DOHH2 (cell line): ENCODE results near the gene GNAO1.

Experiments
- H3F3A ChIP-seq: fragments of 200-600 bp; sonication (generic), shearing (Covaris generic); 2 replicates; pipeline ENCODE4 v1.6.0; 2016; ENCODE audit warnings: antibody characterized with exemption, mild to moderate bottlenecking; ENCODE audit not compliant: control insufficient read depth, insufficient read depth
- H3K27ac ChIP-seq: fragments of 200-600 bp; sonication (generic); 2 replicates; pipeline ENCODE4 v1.5.1; 2014; ENCODE audit warnings: low read depth, mild to moderate bottlenecking, low read length, moderate library complexity
- H3K27me3 ChIP-seq: fragments of 200-600 bp; sonication (generic); 2 replicates; pipeline ENCODE4 v1.6.1; 2014; ENCODE audit warnings: mild to moderate bottlenecking, low read length, mixed read lengths; ENCODE audit not compliant: control insufficient read depth
- H3K36me3 ChIP-seq: fragments of 200-600 bp; sonication (generic); 2 replicates; pipeline ENCODE4 v1.6.1; 2014; ENCODE audit warnings: mild to moderate bottlenecking, low read length, moderate library complexity, mixed read lengths; ENCODE audit not compliant: control insufficient read depth
- H3K4me1 ChIP-seq: fragments of 200-600 bp; sonication (generic); 2 replicates; pipeline ENCODE4 v1.6.1; 2014; ENCODE audit warnings: mild to moderate bottlenecking, low read length, mixed read lengths; ENCODE audit not compliant: control insufficient read depth
- H3K4me2 ChIP-seq: fragments of 200-600 bp; sonication (generic); 2 replicates; pipeline ENCODE4 v1.6.0; 2014; ENCODE audit warnings: mild to moderate bottlenecking, low read length, moderate library complexity
- H3K4me3 ChIP-seq: fragments of 200-600 bp; sonication (generic); 2 replicates; pipeline ENCODE4 v1.5.1; 2014; ENCODE audit warnings: mild to moderate bottlenecking, low read length, mixed read lengths
- H3K79me2 ChIP-seq: fragments of 200-600 bp; sonication (generic); 2 replicates; pipeline ENCODE4 v1.6.1; 2014; ENCODE audit warnings: mild to moderate bottlenecking, low read length, mixed read lengths; ENCODE audit not compliant: control insufficient read depth
- H3K9me2 ChIP-seq: fragments of 200-600 bp; sonication (generic); replicated peaks from 2 replicates; pipeline ENCODE4 v1.6.1; 2014; ENCODE audit warnings: mild to moderate bottlenecking, low read length, mixed read lengths; ENCODE audit not compliant: control insufficient read depth
- H3K9me3 ChIP-seq: fragments of 200-600 bp; sonication (generic); 2 replicates; pipeline ENCODE4 v1.6.1; 2014; ENCODE audit warnings: antibody characterized with exemption, low read length, mixed read lengths; ENCODE audit not compliant: control insufficient read depth, insufficient read depth
- H4K20me1 ChIP-seq: fragments of 200-600 bp; sonication (generic); 2 replicates; pipeline ENCODE4 v1.6.0; 2014; ENCODE audit warnings: low read depth, mild to moderate bottlenecking, antibody characterized with exemption, low read length, moderate library complexity; ENCODE audit not compliant: control insufficient read depth, insufficient read depth
- CTCF ChIP-seq: fragments of 200-600 bp; sonication (generic); IDR thresholded peaks from one replicate; pipeline ENCODE4 v1.5.1; 2014; ENCODE audit warnings: antibody characterized with exemption, mild to moderate bottlenecking, low read depth, low read length; ENCODE audit not compliant: poor library complexity, severe bottlenecking
- EZH2phosphoT487 ChIP-seq: fragments of 200-600 bp; sonication (generic); IDR thresholded peaks from 2 replicates; pipeline ENCODE4 v1.6.1; 2017; ENCODE audit warnings: borderline replicate concordance, mild to moderate bottlenecking, antibody characterized with exemption, low read length, moderate library complexity, mixed read lengths

GNAO1 gene

GRCh38 chr16:56360117-56361008 is 169.1 kb downstream of the GNAO1 start:
- H3K4me2 ChIP-seq: no peak overlapping the region

GRCh38 chr16:56362057-56362655 is 170.9 kb downstream of the GNAO1 start:
- no peak overlapping the region for H3K4me2 ChIP-seq
- peaks cover 14% of the 10 kb centered on the region for H3K4me1 ChIP-seq
- no peaks in the 10 kb centered on the region for H3K79me2 ChIP-seq
- H3K27me3 ChIP-seq: no peaks in the 10 kb centered on the region
- no peaks in the 10 kb centered on the region for H3K9me2 ChIP-seq
- H4K20me1 ChIP-seq: 0 out of 2 replicates have a peak, but pooled peaks cover 4% of the 10 kb centered on the region
- H3K27ac ChIP-seq: no peak overlapping the region
- TF ChIP-seq EZH2phosphoT487 (no peak), CTCF (no peak)
- peaks cover 56% of the 10 kb centered on the region for H3K36me3 ChIP-seq
- peaks cover 17% of the 10 kb centered on the region for H3F3A ChIP-seq
- no peaks in the 10 kb centered on the region for H3K9me3 ChIP-seq
- H3K4me3 ChIP-seq: no peak overlapping the region

More at GRCh38 chr16:56360117-56361008, 169.1 kb downstream of the GNAO1 start:
- H3K36me3 ChIP-seq: peaks cover 45% of the 10 kb centered on the region
- H3K27me3 ChIP-seq: no peaks in the 10 kb centered on the region
- H3K79me2 ChIP-seq: no peaks in the 10 kb centered on the region
- peaks cover 26% of the 10 kb centered on the region for H3K4me1 ChIP-seq
- no peak overlapping the region for H3K27ac ChIP-seq
- H3K9me3 ChIP-seq: no peaks in the 10 kb centered on the region
- H3K9me2 ChIP-seq: no peaks in the 10 kb centered on the region
- peaks cover 19% of the 10 kb centered on the region for H3F3A ChIP-seq
- H3K4me3 ChIP-seq: no peak overlapping the region
- 0 out of 2 replicates have a peak, but pooled peaks cover 4% of the 10 kb centered on the region for H4K20me1 ChIP-seq
- TF ChIP-seq CTCF: no peak
- no peak for TF ChIP-seq EZH2phosphoT487

- TF ChIP-seq EZH2phosphoT487 (no peak), CTCF (no peak)
- H4K20me1 ChIP-seq: 0 out of 2 replicates have a peak, but pooled peaks cover 4% of the 10 kb centered on the region
- H3K79me2 ChIP-seq: no peaks in the 10 kb centered on the region
- no peaks in the 10 kb centered on the region for H3K9me3 ChIP-seq
- H3K4me3 ChIP-seq: no peak overlapping the region
- H3K4me2 ChIP-seq: no peak overlapping the region
- H3K9me2 ChIP-seq: no peaks in the 10 kb centered on the region
- peaks cover 15% of the 10 kb centered on the region for H3F3A ChIP-seq
- no peaks in the 10 kb centered on the region for H3K27me3 ChIP-seq
- H3K27ac ChIP-seq: no peak overlapping the region
- H3K36me3 ChIP-seq: peaks cover 62% of the 10 kb centered on the region
- peaks cover 8% of the 10 kb centered on the region for H3K4me1 ChIP-seq
Observed at GRCh38 chr16:56362706-56363105, 171.4 kb downstream of the GNAO1 start.
